GM12878 (cell line): ENCODE measurements around the gene CFAP74. TPM values are rescaled to one million over a fixed set of nuclear protein-coding genes. Genes with fewer than 3 reads are reported as not detected.

Experiments
- ATAC-seq: fragments of 200-7000 bp; cut with Tn5 transposase; 3 replicates; pipeline ENCODE4 v1.9.1; 2020; ENCODE audit warnings: mild to moderate bottlenecking, moderate library complexity
- BruUV-seq: library from RNA; stranded (reverse); fragments of 400-500 nt; replicated peaks from 2 replicates; lab custom pipeline; 2021; lab: Mats Ljungman, UMichigan
- CTCF ChIA-PET: fragments of 300-600 bp; sonication (Branson Sonifier 250); formaldehyde crosslinking; extraction: SDS; loops from one replicate; lab custom pipeline; 2021; ENCODE audit warnings: inconsistent platforms; lab: Yijun Ruan, JAX
- POLR2A ChIA-PET: fragments of 350-600 bp; formaldehyde crosslinking; extraction: SDS; loops from one replicate; lab custom pipeline; 2021; ENCODE audit warnings: inconsistent platforms; lab: Charles Lee
- RAD21 ChIA-PET: fragments of 300-600 bp; sonication (Branson Sonifier 250); formaldehyde crosslinking; loops from one replicate; lab custom pipeline; 2023; ENCODE audit warnings: antibody characterized with exemption; ENCODE audit not compliant: unreplicated experiment; lab: Charles Lee
- SMC1A ChIA-PET: fragments of 300-600 bp; sonication (Branson Sonifier 250); formaldehyde crosslinking; loops from one replicate; lab custom pipeline; 2023; ENCODE audit not compliant: unreplicated experiment, uncharacterized antibody; lab: Charles Lee
- DNase-seq: peaks from one replicate; pipeline ENCODE4 v3.0.0-alpha.2; 2011; ENCODE audit warnings: low read depth, low spot score
- FAIRE-seq: peaks from 3 replicates; lab custom pipeline; 2011; peaks lifted over from hg19 to GRCh38; lab: Jason Lieb, UNC
- H2AFZ ChIP-seq: 2 replicates; pipeline ENCODE4 v1.6.0; 2011; ENCODE audit warnings: low read depth, low read length, control low read depth; ENCODE audit not compliant: control insufficient read depth
- H3K27ac ChIP-seq: 2 replicates; pipeline ENCODE4 v1.5.1; 2011; ENCODE audit warnings: control low read depth; ENCODE audit not compliant: control insufficient read depth, insufficient read depth
- H3K27me3 ChIP-seq, 2 experiments: replicated peaks in 1 of 2; 2 replicates each; pipeline versions ENCODE4 v1.6.0 to v1.6.1; 2011; ENCODE audit warnings: low read length in 1 of 2; ENCODE audit not compliant: control insufficient read depth in 2 of 2, insufficient read depth in 2 of 2
- H3K36me3 ChIP-seq, 2 experiments: 2 replicates each; pipeline ENCODE4 v1.5.1; 2011; ENCODE audit warnings: low read length in 1 of 2; ENCODE audit not compliant: control insufficient read depth in 2 of 2, insufficient read depth in 2 of 2
- H3K4me1 ChIP-seq: 2 replicates; pipeline ENCODE4 v1.6.1; 2011; ENCODE audit warnings: mild to moderate bottlenecking, low read length, moderate library complexity, mixed read lengths; ENCODE audit not compliant: control insufficient read depth, insufficient read depth
- H3K4me2 ChIP-seq: 2 replicates; pipeline ENCODE4 v1.6.0; 2011; ENCODE audit warnings: control low read depth; ENCODE audit not compliant: control insufficient read depth, insufficient read depth
- H3K4me3 ChIP-seq: fragments of 200-600 bp; sonication (generic); 2 replicates; pipeline ENCODE4 v1.5.1; 2016
- H3K79me2 ChIP-seq: 2 replicates; pipeline ENCODE4 v1.6.0; 2011; ENCODE audit warnings: low read length; ENCODE audit not compliant: control insufficient read depth, insufficient read depth
- H3K9ac ChIP-seq: 2 replicates; pipeline ENCODE4 v1.8.0; 2011; ENCODE audit warnings: low read length, control low read depth, mixed read lengths; ENCODE audit not compliant: control insufficient read depth, insufficient read depth
- H3K9me3 ChIP-seq: replicated peaks from 3 replicates; pipeline ENCODE4 v1.5.1; 2011; ENCODE audit warnings: mild to moderate bottlenecking, low read length; ENCODE audit not compliant: control insufficient read depth, insufficient read depth
- H4K20me1 ChIP-seq: 2 replicates; pipeline ENCODE4 v1.6.0; 2011; ENCODE audit not compliant: control insufficient read depth, insufficient read depth
- CUX1 ChIP-seq: IDR thresholded peaks from 2 replicates; pipeline ENCODE4 v1.6.1; 2012; ENCODE audit warnings: improper control_type of control experiment, low read depth, low read length; ENCODE audit not compliant: insufficient replicate concordance
- HCFC1 ChIP-seq: fragments of 150-350 bp; IDR thresholded peaks from 2 replicates; pipeline ENCODE4 v1.6.1; 2014; ENCODE audit warnings: low read length
- HSF1 ChIP-seq: fragments of 150-350 bp; IDR thresholded peaks from 2 replicates; pipeline ENCODE4 v1.6.1; 2014; ENCODE audit warnings: mild to moderate bottlenecking, low read depth, low read length
- MAX ChIP-seq: IDR thresholded peaks from 2 replicates; pipeline ENCODE4 v1.6.1; 2012; ENCODE audit warnings: low read depth, low read length, improper control_type of control experiment
- MTA2 ChIP-seq: fragments of 450-650 bp; IDR thresholded peaks from 2 replicates; pipeline ENCODE4 v1.6.1; 2016; ENCODE audit warnings: low read depth, mild to moderate bottlenecking, moderate library complexity
- NR2F1 ChIP-seq: fragments of 450-650 bp; conservative IDR thresholded peaks from 2 replicates; pipeline ENCODE4 v1.6.1; 2017; ENCODE audit warnings: mild to moderate bottlenecking
- WGBS: methylation state at CpG from one replicate; pipeline ENCODE4 v1.1.6; 2016; ENCODE audit warnings: low lambda C conversion rate; ENCODE audit not compliant: insufficient replicate concordance, insufficient coverage; ENCODE audit errors: missing lambda C conversion rate; 5-methylcytosine and 5-hydroxymethylcytosine counted together
- in situ Hi-C: fragments of 300-500 bp; cut with MboI; formaldehyde crosslinking; loops from 9 replicates; pipeline ENCODE4 v1.14.3; 2018; ENCODE audit warnings: mixed read lengths
- intact Hi-C: fragments of 100-400 bp; cut with micrococcal nuclease; formaldehyde crosslinking; loops from one replicate; pipeline ENCODE4 v1.14.2; 2022; ENCODE audit not compliant: unreplicated experiment
- polyA plus RNA-seq, 11 experiments: library from polyadenylated mRNA; depleted of rRNA in 4 of 11; unstranded in 6 of 11; stranded (reverse) in 5 of 11; fragments of >200 nt; fragmentation: Nextera tagmentation in 4 of 11; fragmentation: Illumina TruSeq in 1 of 11; extraction: Ambion mirVana in 4 of 11; extraction: Trizol in 1 of 11; gene quantifications; 1 replicate in 1 of 11; 2 replicates in 10 of 11; pipeline versions ENCODE4 v1.2.1 to v1.2.3, GENCODE V29; 2011 to 2016; ENCODE audit warnings: inconsistent platforms in 2 of 11, missing spikeins in 2 of 11, low read depth in 1 of 11
- total RNA-seq, 4 experiments: library from RNA; depleted of rRNA in 3 of 4; stranded (reverse); fragments of >200 nt in 3 of 4; fragmentation: Illumina TruSeq in 1 of 4; extraction: Trizol in 1 of 4; gene quantifications; 2 replicates each; pipeline versions ENCODE4 v1.2.1 to v1.2.3, GENCODE V29; 2013 to 2021
- TF ChIP-seq, protein P1 (sequence below): fragments of 450-650 bp; IDR thresholded peaks from 2 replicates; pipeline ENCODE4 v1.6.1; 2017; ENCODE audit warnings: low read depth, mild to moderate bottlenecking, moderate library complexity

CFAP74 gene
- total and polyA plus RNA-seq, 10 of the 15 experiments (the other 5 are each of a cell fraction or from before 2014, with no cell fraction given), result 0.01 TPM; not detected in 9

DNA sequence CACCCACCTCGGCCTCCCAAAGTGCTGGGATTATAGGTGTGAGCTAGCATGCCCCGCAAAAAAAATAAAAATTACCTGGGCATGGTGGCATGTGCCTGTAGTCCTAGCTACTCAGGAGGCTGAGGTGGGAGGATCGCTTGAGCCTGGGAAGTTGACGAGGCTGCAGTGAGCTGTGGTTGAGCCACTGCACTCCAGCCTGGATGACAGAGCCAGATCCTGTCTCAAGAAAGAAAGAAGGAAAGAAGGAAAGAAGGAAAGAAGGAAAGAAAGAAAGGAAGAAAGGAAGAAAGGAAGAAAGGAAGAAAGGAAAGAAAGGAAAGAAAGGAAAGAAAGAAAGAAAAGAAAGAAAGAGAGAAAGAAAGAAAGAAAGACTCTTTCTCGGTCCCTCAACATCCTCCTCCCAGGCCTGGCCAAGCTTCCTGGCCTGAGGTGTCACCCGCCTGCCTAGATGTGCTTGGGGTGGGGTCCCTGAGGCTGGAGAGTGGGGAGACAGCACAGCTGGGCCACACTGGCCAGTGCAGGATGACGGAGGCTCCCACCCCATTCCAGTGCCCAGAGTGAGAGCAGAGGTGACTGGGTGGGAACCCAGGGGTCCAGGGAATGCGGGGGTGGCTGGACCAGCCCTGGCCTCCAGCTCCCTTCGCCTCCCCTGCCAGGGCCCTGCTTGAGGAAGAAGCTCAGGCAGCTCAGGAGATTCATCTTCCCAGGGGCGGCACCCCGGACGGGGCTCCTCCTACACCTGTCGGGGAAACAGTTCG is 102.5 kb downstream of the CFAP74 start:
- no peak for TF ChIP-seq MTA2
- TF ChIP-seq, protein P1, sequence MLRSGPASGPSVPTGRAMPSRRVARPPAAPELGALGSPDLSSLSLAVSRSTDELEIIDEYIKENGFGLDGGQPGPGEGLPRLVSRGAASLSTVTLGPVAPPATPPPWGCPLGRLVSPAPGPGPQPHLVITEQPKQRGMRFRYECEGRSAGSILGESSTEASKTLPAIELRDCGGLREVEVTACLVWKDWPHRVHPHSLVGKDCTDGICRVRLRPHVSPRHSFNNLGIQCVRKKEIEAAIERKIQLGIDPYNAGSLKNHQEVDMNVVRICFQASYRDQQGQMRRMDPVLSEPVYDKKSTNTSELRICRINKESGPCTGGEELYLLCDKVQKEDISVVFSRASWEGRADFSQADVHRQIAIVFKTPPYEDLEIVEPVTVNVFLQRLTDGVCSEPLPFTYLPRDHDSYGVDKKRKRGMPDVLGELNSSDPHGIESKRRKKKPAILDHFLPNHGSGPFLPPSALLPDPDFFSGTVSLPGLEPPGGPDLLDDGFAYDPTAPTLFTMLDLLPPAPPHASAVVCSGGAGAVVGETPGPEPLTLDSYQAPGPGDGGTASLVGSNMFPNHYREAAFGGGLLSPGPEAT, result no peak
- no peak for TF ChIP-seq CUX1
- TF ChIP-seq HCFC1, result no peak
- no peak for TF ChIP-seq NR2F1
- no peak for TF ChIP-seq MAX
- TF ChIP-seq HSF1, result no peak

More for the DNA sequence above, 102.5 kb downstream of the CFAP74 start:
- CTCF ChIA-PET, result interaction anchor here (0.7 to 2.8 kb wide), 4 partner anchors 7 to 119 kb away, joined by 3 to 9 read pairs (median 4); no protein-coding TSS in a partner anchor
- RAD21 ChIA-PET, result interaction anchor here (1.2 to 1.3 kb wide), 2 partner anchors 121 to 124 kb away, joined by 3 read pairs; no protein-coding TSS in a partner anchor
- H4K20me1 ChIP-seq, result no peaks in the 10 kb centered on the region
- DNase-seq, result no peak
- H3K9me3 ChIP-seq, result no peaks in the 10 kb centered on the region; the same call in 2 of the 3 replicates
- no peak overlapping the region for H3K4me3 ChIP-seq
- SMC1A ChIA-PET, result interaction anchor here (1.0 kb wide), 1 partner anchor 103 kb away, joined by 3 read pairs; no protein-coding TSS in a partner anchor
- ATAC-seq, result no peak
- intact Hi-C loops (no loop called here), in situ Hi-C loops (loop anchor here (10.0 kb wide), 1 partner anchor 116 kb away; no protein-coding TSS in a partner anchor)
- no peak for FAIRE-seq
- no peaks in the 10 kb centered on the region for H3K79me2 ChIP-seq
- peaks cover 4% of the 10 kb centered on the region for H3K4me1 ChIP-seq
- no peaks in the 10 kb centered on the region for H3K36me3 ChIP-seq
- BruUV-seq, result no TSS peak
- no peak overlapping the region for H2AFZ ChIP-seq
- H3K4me2 ChIP-seq, result no peak overlapping the region
- no peaks in the 10 kb centered on the region for H3K27me3 ChIP-seq
- no peak overlapping the region for H3K9ac ChIP-seq
- H3K27ac ChIP-seq, result no peak overlapping the region
- POLR2A ChIA-PET, result interaction anchor here (1.0 to 1.2 kb wide), 2 partner anchors 15 to 48 kb away, joined by 3 read pairs; no protein-coding TSS in a partner anchor
- 36% methylated on average over 14 of the region's 14 CpGs for WGBS
